Heart left ventricle (tissue), 13 donors: ENCODE measurements around the gene ACSBG1.

Experiments
- POLR2A ChIP-seq, 2 donors: fragments of 450-650 bp; IDR thresholded peaks; one replicate each; pipeline ENCODE4 v1.6.1; 2017; ENCODE audit warnings: antibody characterized with exemption in 2 of 2, mild to moderate bottlenecking in 2 of 2, moderate library complexity in 2 of 2
- TF ChIP-seq, protein P1 (sequence below), 12 donors: fragments of 200-600 bp; sonication (generic) in 4 of 12; IDR thresholded peaks; one replicate each; pipeline versions ENCODE4 v1.5.0 to v1.8.0; 2018 to 2022; ENCODE audit warnings: antibody characterized with exemption in 12 of 12, mild to moderate bottlenecking in 5 of 12
- donor health status: ischemic (EF 13 %, LVEDD 7.1; RV severe dilation, severe dysfunction).
- donor health status: DM: no; HTN: yes; CAD: no.
- donor health status: DM: no; HTN: no; CAD: no.
- donor health status: ischemic (EF 25% LVEDD 6.9; RV normal size, moderate dysfunction).
- donor health status: ischemic (EF 25% LVEDD 5.7; RV mildly dilated, moderate dysfunction).
- donor health status: ischemic (EF 35%, LVEDD 5.7; RV mildly dilated, moderate dysfunction).
- donor health status: nonischemic (EF 11% LVEDD 7.7; RV severe dilation, severe dysfunction).
- donor health status: DM: yes; HTN: yes; CAD: no.
- donor health status: PGD.
- donor health status: ischemic (EF 29% LVEDD 5.4; RV normal size, mild dysfunction).
- donor health status: nonischemic (EF 23%, LVEDD 6.1; RV moderate dilation, normal function).

DNA sequence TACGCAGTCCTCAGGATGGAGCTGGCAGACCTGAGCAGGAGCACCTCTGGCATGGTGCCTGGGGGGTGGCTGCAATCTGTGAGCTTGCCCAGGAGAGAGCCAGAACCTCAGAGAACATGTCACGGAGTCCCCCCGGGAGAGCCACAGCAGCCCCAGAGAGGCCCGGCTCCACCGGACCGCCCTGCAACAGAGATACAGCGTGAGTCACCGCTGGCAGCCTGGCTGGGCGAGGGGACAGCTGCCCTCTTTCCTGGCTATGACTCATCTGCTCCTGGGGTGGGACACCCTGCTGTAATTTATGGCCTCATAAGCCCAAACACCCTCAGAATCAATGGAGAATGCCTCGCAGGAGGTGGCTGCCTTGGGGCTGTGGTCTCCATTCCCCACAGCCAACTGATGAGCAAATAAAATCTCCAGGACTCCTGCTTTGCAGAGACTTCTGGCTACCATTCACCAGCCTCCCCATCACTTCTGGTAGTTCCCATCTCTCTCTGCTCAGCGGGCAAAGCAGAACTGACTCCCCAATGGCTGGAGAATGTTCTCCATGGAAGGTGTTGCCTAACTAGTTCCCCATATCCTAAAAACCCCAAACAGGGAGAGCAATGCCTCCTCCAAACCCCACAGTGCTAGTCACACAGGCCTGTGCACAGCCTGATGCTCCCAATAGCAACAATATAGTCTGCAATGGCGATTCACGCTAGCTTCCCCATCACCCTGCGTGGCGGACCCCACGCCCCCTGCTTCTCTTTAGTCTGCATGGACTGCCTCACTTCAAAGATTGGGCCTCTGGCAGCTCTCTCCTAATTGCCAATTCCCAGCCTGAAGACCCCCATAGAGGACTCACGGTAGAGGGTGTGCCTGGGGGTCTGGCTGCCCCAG lies 21.6 kb downstream of the ACSBG1 start:
- TF ChIP-seq, protein P1, sequence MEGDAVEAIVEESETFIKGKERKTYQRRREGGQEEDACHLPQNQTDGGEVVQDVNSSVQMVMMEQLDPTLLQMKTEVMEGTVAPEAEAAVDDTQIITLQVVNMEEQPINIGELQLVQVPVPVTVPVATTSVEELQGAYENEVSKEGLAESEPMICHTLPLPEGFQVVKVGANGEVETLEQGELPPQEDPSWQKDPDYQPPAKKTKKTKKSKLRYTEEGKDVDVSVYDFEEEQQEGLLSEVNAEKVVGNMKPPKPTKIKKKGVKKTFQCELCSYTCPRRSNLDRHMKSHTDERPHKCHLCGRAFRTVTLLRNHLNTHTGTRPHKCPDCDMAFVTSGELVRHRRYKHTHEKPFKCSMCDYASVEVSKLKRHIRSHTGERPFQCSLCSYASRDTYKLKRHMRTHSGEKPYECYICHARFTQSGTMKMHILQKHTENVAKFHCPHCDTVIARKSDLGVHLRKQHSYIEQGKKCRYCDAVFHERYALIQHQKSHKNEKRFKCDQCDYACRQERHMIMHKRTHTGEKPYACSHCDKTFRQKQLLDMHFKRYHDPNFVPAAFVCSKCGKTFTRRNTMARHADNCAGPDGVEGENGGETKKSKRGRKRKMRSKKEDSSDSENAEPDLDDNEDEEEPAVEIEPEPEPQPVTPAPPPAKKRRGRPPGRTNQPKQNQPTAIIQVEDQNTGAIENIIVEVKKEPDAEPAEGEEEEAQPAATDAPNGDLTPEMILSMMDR (IDR thresholded peaks at IDR 0.05) = no peak
- no peak for TF ChIP-seq POLR2A (IDR thresholded peaks at IDR 0.05)
